HG03565 (cell line): ENCODE measurements around the gene NMB.
"Not testable (repeated sequence)": the region's sequence is repeated elsewhere in the genome, so short reads cannot be mapped to it uniquely, and the experiment has no call there.

Experiments used
- ATAC-seq: cut with Tn5 transposase; IDR thresholded peaks from one replicate; pipeline ENCODE4 v1.9.1; 2021; ENCODE audit warnings: mild to moderate bottlenecking, moderate library complexity; ENCODE audit not compliant: unreplicated experiment

NMB gene, protein sequence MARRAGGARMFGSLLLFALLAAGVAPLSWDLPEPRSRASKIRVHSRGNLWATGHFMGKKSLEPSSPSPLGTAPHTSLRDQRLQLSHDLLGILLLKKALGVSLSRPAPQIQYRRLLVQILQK

GRCh38 chr15:84658080-84658787 is at the start of gene NMB:
NMB (minus strand) TSS chr15:84658199; CDS start chr15:84658152, 47 bp downstream.
- peak; percentile 50 for ATAC-seq

DNA sequence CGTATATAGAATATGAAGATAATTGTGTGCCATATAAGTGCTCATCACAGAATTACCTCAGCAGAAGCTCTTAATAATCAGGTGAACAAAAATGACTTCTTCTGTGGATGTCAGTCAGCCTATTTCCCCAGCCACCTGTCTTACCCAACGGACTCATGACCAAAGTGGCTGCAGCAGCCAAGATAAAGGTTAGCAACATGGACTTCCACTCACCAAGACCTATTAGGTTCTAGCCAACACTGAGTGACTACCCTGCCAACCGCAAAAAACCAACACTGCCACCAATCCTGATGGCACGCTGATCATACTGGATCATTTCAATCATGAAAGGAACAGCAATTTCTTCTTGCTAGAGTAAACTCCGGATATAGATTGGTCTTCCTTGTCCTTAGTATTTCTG is 45.8 kb upstream of the NMB start:
- no peak for ATAC-seq

DNA sequence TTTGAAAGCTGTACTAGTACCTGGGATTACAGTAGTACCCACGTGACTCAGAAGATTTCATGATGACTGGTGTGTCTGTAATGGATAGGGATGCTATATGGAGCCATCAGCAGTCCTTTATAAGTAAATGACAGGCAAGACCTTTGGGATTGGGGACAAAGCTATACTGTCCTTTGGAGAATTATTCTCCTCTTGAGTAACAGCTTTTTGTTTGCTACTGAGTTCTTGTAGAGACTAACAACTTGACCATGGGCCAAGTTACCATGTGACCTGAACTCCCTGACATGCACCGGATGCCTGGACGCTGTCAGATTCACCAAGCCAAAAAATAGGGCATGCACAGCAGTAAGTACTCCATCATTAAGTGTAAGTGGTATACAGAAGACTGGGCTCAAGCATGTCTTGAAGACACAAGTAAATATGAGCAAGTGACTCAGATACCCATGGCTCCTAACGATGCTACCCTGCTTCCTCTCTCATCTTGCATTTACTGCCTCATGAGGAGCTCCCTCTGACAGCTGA is 45.0 kb upstream of the NMB start:
- no peak for ATAC-seq

- ATAC-seq: no peak
These were observed 41.7 kb upstream of the NMB start for GRCh38 chr15:84699538-84700191.

DNA sequence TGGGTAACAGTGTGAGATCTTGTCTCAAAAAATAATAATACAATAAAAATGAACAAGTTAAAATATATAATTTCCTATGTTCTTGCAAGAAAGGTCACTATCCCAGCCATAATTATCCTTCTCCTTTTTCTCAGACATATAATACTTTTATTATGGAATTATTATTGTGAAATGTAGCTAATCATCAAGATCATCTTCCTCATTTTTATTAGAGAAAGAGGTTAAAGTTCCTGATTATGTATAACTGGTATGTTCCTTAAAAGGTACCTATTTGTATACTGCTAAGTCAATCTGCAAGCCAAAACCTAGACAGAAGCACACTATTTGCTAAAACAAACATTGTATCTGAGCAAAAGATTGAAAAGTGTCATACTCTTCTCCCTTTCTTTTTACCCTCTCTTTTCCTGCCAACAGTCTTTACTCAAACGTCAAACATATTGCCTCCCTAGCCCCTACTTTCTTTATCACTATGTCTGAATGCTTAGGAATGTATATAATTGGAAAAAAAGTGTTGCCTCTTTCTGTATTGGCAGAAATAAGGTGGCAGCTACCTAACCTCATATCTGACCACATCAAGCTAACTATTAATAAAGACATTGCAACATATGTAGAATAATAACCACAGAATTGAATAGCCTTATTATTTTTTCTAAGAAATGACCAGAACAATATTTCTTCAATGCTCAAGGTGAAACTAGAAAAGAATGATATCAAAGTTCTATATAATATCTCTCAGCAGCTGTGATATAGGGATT is 39.4 kb upstream of the NMB start:
- no peak for ATAC-seq

- ATAC-seq: no peak
These were observed 38.8 kb upstream of the NMB start for GRCh38 chr15:84696757-84697156.

GRCh38 chr15:84690342-84690741 is 32.3 kb upstream of the NMB start:
- ATAC-seq: no peak

- ATAC-seq: no peak
These were observed 31.9 kb upstream of the NMB start for GRCh38 chr15:84689858-84690257.

DNA sequence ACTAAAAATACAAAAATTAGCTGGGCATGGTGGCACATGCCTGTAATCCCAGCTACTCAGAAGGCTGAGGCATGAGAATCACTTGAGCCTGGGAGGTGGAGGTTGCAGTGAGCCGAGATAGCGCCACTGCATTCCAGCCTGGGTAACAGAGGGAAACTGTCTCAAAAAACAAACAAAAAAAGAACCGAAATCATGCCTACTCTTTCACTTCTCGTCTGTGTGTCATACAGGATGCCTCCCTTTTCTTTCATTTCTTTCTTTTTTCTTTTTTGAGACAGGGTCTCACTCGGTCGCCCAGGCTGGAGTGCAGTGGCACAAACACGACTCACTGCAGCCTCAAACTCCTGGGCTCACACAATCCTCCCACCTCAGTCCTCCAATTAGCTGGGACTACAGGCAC is 28.4 kb upstream of the NMB start:
- ATAC-seq: not testable (repeated sequence)

GRCh38 chr15:84685304-84685703 is 27.3 kb upstream of the NMB start:
- ATAC-seq: no peak

DNA sequence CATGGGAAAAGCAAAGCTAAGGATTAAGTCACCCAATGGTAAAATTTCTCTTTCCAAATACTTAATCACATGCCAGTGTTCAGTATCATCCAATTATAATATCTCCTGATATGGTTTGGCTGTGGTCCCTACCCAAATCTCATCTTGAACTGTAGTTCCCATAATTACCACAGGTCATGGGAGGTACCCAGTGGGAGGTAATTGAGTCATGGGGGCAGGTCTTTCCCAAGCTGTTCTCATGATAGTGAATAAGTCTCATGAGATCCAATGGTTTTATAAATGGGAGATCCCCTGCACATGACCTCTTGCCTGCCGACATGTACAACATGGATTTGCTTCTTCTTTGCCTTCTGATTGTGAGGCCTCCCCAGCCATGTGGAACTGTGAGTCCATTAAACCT is 26.1 kb upstream of the NMB start:
- no peak for ATAC-seq

- ATAC-seq: no peak
These were observed 23.8 kb upstream of the NMB start for GRCh38 chr15:84681831-84682230.

DNA sequence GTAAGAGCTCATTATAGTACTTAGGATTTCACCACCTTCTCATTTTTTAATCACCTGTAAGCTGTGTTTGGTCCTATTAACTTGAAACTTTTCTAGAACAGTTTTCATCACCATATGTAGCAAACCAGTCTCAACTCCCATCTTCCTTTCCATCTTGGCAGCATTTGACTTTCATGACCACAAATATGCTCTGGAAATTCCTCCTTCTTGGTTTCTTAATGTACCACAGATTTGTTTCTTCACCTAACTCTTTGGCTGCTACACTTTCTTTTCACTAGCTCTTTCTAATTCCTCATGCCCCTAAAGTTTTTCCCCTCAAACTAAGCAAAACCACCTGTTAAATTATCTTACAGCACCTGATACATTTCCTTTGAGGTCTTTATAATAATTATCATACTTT is 13.2 kb upstream of the NMB start:
- no peak for ATAC-seq

GRCh38 chr15:84669726-84670125 is 11.7 kb upstream of the NMB start:
- ATAC-seq: no peak

- no peak for ATAC-seq
These were observed 10.4 kb upstream of the NMB start for GRCh38 chr15:84668221-84668982.

DNA sequence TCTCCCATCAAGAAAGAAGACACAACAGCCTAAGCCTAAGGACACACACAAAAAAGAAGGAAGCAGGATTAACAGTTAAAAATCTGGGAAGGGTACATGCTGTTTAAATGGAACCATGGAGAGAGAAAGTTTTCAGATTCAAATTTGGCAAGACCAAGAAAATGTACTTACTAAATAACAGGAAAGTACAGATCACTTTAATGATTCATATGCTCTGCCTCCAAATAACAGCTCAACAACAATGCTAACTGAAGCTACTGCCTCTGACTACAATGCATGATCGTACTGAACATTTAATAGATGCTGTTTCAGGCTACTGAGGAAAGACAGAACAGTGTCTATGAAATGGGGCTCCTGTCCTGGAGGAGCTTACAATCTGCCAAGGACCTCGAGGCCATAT is 8.4 kb upstream of the NMB start:
- no peak for ATAC-seq

GRCh38 chr15:84661001-84661400 is 3.0 kb upstream of the NMB start:
- no peak for ATAC-seq

GRCh38 chr15:84659904-84660781 is 2.1 kb upstream of the NMB start:
- ATAC-seq: no peak

- ATAC-seq: no peak
These were observed 901 bp upstream of the NMB start for GRCh38 chr15:84658788-84659411.
